GM19043 (cell line): ENCODE measurements around the gene MON2.
"Not testable (repeated sequence)": the region's sequence is repeated elsewhere in the genome, so short reads cannot be mapped to it uniquely, and the experiment has no call there.

Experiments
- ATAC-seq: cut with Tn5 transposase; IDR thresholded peaks from one replicate; pipeline ENCODE4 v1.9.1; 2021; ENCODE audit warnings: low read depth; ENCODE audit not compliant: unreplicated experiment

MON2 gene

GRCh38 chr12:62466594-62467491, at the start of gene MON2:
TSS of gene MON2 (plus strand) at chr12:62466826. CDS start at chr12:62467208, 382 bp downstream.
- peak; percentile 97 for ATAC-seq

- ATAC-seq, result no peak
These were observed 40.5 kb upstream of the MON2 start for GRCh38 chr12:62426089-62426488.

GRCh38 chr12:62429457-62429856, 37.2 kb upstream of the MON2 start:
- ATAC-seq, result no peak

- no peak for ATAC-seq
These were observed 31.9 kb upstream of the MON2 start for GRCh38 chr12:62434494-62435302.

GRCh38 chr12:62435303-62436163, 31.1 kb upstream of the MON2 start:
- ATAC-seq, result peak; percentile 88

GRCh38 chr12:62436164-62436503, 30.5 kb upstream of the MON2 start:
- ATAC-seq, result no peak

GRCh38 chr12:62438098-62438692, 28.4 kb upstream of the MON2 start:
- ATAC-seq, result no peak

- ATAC-seq, result no peak
These were observed 19.7 kb upstream of the MON2 start for GRCh38 chr12:62446754-62447452.

GRCh38 chr12:62448436-62448835, 18.2 kb upstream of the MON2 start:
- ATAC-seq, result no peak

- not testable (repeated sequence) for ATAC-seq
These were observed 11.2 kb upstream of the MON2 start for GRCh38 chr12:62455429-62455828.

GRCh38 chr12:62458626-62459025, 8.0 kb upstream of the MON2 start:
- no peak for ATAC-seq

- no peak for ATAC-seq
These were observed 6.7 kb upstream of the MON2 start for GRCh38 chr12:62459976-62460375.

- ATAC-seq, result not testable (repeated sequence)
These were observed 5.3 kb upstream of the MON2 start for GRCh38 chr12:62461171-62461837.

- ATAC-seq, result not testable (repeated sequence)
These were observed 3.4 kb upstream of the MON2 start for GRCh38 chr12:62463252-62463651.

- peak; percentile 27 for ATAC-seq
These were observed 520 bp upstream of the MON2 start for GRCh38 chr12:62466018-62466593.

- no peak for ATAC-seq
These were observed 1.8 kb downstream of the MON2 start for GRCh38 chr12:62468397-62468796.

GRCh38 chr12:62468935-62469334, 2.3 kb downstream of the MON2 start:
- ATAC-seq, result no peak

- no peak for ATAC-seq
These were observed 3.1 kb downstream of the MON2 start for GRCh38 chr12:62469704-62470103.

- no peak for ATAC-seq
These were observed 5.1 kb downstream of the MON2 start for GRCh38 chr12:62471734-62472133.
